Measurements from ENCODE around the gene B3GALT5.

- TF ChIP-seq EP300 (IDR thresholded peaks at IDR 0.05) (no peak), EHMT2 (IDR thresholded peaks at IDR 0.05; ENCODE audit: low read depth) (no peak), CTCF (IDR thresholded peaks at IDR 0.05) (no peak), HDAC2 (IDR thresholded peaks at IDR 0.05) (no peak), USF2 (IDR thresholded peaks at IDR 0.05) (no peak)
These were observed 56.7 kb downstream of the B3GALT5 start for GRCh38 chr21:39669485-39669884.
